HG03060 (cell line): ENCODE results near the gene RARRES2.
"Not testable (repeated sequence)": the region's sequence is repeated elsewhere in the genome, so short reads cannot be mapped to it uniquely, and the experiment has no call there.

ENCODE experiments used
- ATAC-seq: cut with Tn5 transposase; IDR thresholded peaks from one replicate; pipeline ENCODE4 v1.9.1; 2021; ENCODE audit warnings: low read depth, moderate number of reproducible peaks; ENCODE audit not compliant: unreplicated experiment

Gene RARRES2

DNA sequence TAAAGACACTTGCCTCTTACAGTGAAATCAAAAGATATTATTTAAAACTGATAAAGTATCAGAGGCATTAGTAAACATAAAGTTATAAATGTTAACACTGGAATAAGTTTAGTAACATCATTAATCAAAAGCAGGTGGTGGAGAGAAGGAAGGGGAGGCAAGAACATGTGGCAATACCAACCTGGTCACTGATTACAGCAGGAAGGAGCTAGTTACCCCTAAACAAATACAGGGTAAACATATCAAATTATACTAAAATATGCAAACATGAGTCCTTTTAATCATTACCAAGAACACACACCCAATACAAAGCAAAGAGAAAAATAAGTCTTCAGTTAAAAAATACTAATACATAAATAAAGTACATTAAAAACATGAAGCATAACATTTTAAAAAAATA is 43.5 kb downstream of the RARRES2 start:
- ATAC-seq, result not testable (repeated sequence)

DNA sequence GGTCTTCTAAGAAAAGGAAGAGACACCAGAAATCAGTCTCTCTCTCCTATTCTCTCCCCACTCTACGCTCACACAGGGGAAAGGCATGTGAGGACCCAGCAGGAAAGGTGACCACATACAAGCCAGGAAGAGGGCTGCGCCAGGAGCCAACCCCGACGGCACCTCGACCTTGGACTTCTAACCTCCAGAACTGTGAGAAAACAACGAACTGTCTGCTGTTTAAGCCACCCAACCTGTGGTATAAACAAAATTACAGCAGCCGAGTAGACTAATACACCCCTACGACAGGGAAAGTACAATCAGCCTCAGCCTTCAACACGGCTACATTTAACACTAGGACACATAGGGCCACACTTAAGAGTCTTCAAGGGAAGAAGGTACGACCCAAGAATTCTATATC is 44.6 kb downstream of the RARRES2 start:
- ATAC-seq, result not testable (repeated sequence)

DNA sequence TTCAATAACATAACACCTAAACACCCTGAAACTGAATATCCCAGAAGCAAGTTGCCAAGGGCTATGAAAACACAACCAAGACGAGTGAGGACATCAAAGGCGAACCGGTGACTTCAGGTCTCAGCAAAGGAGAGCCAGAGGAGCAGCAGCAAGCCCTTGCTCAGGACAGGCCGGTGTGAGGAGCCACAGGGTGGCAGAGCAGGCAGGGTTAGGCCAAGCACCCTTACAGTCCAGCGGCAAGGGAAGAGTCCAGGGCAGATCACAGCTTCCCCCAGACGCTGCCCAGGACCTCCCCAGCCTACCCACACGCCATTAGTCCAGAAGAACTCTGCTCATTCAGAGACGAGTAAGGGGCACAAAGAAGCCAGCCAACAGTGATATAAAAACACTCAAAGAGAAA is 45.8 kb downstream of the RARRES2 start:
- not testable (repeated sequence) for ATAC-seq

DNA sequence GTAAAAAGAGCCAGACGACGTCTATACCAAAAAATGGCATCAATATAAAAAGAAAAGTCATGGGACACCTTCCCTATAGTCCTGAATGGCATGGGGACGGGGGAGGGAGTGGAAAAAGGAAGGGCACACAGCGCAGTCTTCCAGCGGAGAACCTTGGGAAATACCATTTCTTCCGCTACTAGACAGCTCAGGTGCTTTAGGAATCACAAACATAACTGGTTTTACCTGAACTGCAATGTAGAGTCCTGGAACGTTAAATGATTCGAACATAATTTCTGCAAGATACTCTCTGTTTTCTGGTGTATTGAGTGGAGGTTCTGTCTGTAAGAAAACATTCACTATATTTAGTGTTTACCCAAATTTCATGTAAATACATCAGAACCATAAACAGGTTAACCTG is 46.4 kb downstream of the RARRES2 start:
- ATAC-seq, result not testable (repeated sequence)

DNA sequence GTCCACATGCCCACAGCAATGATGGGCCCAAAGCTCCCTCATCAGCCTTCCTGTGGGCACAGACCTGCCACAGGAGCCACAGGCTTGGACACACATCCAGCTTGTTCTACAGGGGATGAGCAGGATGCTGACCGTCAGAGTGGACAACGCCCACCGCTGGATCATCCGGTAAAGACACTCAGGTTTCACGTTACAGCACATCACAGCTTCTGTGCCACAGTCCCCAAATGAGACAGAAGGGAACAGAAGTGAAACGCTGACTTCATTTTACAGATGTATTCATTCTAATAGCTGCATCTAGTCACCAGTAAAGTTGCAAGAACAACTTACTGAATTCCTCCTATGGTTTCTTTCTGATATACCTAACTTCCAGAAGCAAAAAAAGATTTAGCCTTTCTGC is 51.1 kb downstream of the RARRES2 start:
- not testable (repeated sequence) for ATAC-seq

DNA sequence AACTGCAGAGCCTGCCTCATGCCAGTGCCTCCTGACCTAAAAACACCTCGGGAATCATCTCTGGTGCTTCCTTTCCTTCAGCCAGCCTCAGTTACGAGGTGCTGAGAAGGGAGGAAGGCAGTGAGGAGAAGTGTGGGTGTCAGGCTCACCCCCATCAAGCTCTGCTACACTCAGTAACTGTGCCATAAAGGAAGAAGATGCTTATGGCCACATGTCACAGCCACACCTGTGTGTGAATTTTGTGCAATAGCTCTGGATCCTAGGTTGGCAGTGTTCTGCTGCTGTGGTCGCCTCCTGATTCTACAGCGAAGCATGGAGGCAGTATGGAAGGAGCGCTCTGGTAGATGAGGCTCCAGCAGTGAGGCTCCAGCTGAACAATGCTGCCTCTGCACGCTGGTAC is 52.6 kb downstream of the RARRES2 start:
- ATAC-seq, result not testable (repeated sequence)
